OCI-LY7 (cell line): Measurements from ENCODE around the gene MTM1.

Source experiments
- CTCF ChIP-seq: fragments of 200-600 bp; sonication (generic); conservative IDR thresholded peaks from 2 replicates; pipeline ENCODE4 v1.5.1; 2014; ENCODE audit warnings: mild to moderate bottlenecking, antibody characterized with exemption, low read length, moderate library complexity, mixed read lengths
- EZH2phosphoT487 ChIP-seq: fragments of 200-600 bp; sonication (generic); IDR thresholded peaks from 2 replicates; pipeline ENCODE4 v1.6.1; 2018; ENCODE audit warnings: low read depth, borderline replicate concordance, mild to moderate bottlenecking, mixed run types, antibody characterized with exemption, low read length, moderate library complexity, mixed read lengths

GRCh38 chrX:150564838-150565237, 3.6 kb upstream of the MTM1 start:
- TF ChIP-seq EZH2phosphoT487 = no peak
- no peak for TF ChIP-seq CTCF
